AG04450 (cell line): Measurements from ENCODE around the gene CATSPER4. TPM values are rescaled to one million over a fixed set of nuclear protein-coding genes. Genes with fewer than 3 reads are reported as not detected.
"Not testable (repeated sequence)": the region's sequence is repeated elsewhere in the genome, so short reads cannot be mapped to it uniquely, and the experiment has no call there.

Source experiments
- CTCF ChIA-PET: fragments of 300-600, 350-600 bp; formaldehyde crosslinking; extraction: SDS; loops from one replicate; lab custom pipeline; 2022; ENCODE audit warnings: antibody characterized with exemption, inconsistent platforms; lab: Charles Lee
- POLR2A ChIA-PET: fragments of 350-600 bp; formaldehyde crosslinking; extraction: SDS; loops from one replicate; lab custom pipeline; 2021; ENCODE audit warnings: antibody characterized with exemption, inconsistent platforms; lab: Yijun Ruan, JAX
- DNase-seq: peaks from one replicate; pipeline ENCODE4 v3.0.0-alpha.2; 2011; ENCODE audit warnings: low read depth, low spot score
- H3K27ac ChIP-seq: one replicate; pipeline ENCODE4 v1.5.1; 2012; ENCODE audit warnings: low read depth, low read length, control low read depth
- H3K27me3 ChIP-seq: one replicate; pipeline ENCODE4 v1.6.0; 2012; ENCODE audit warnings: low read length; ENCODE audit not compliant: control insufficient read depth, insufficient read depth
- H3K4me3 ChIP-seq: 2 replicates; pipeline ENCODE4 v1.5.1; 2011; ENCODE audit warnings: mild to moderate bottlenecking, low read depth, low read length, control low read depth
- H3K9me3 ChIP-seq: 2 replicates; pipeline ENCODE4 v1.5.1; 2012; ENCODE audit warnings: low read length; ENCODE audit not compliant: control insufficient read depth, insufficient read depth
- CTCF ChIP-seq: IDR thresholded peaks from 2 replicates; pipeline ENCODE4 v1.5.1; 2011; ENCODE audit warnings: low read depth, low read length, control low read depth, inconsistent platforms
- polyA plus RNA-seq: library from polyadenylated mRNA; depleted of rRNA; stranded (reverse); fragments of >200 nt; gene quantifications from 2 replicates; pipeline ENCODE4 v1.2.3, GENCODE V29; 2011

The CATSPER4 gene
- polyA plus RNA-seq, 1 experiment, result not detected

GRCh38 chr1:26221094-26221493, 30.7 kb downstream of the CATSPER4 start:
- Histone ChIP-seq H3K4me3 (no peak overlapping the region), H3K27me3 (peaks cover 30% of the 10 kb centered on the region), H3K27ac (no peak overlapping the region), H3K9me3 (no peaks in the 10 kb centered on the region; the same call in 1 of the 2 replicates)
- POLR2A ChIA-PET, result no interaction called here
- TF ChIP-seq CTCF, result no peak
- DNase-seq, result no peak
- CTCF ChIA-PET, result interaction anchor here (1.4 to 2.1 kb wide), 2 partner anchors 13 to 51 kb away, joined by 3 to 6 read pairs; partner anchors contain the start of genes CEP85 and ZNF593

GRCh38 chr1:26224606-26225005, 34.2 kb downstream of the CATSPER4 start:
- H3K4me3 ChIP-seq, result no peak overlapping the region
- TF ChIP-seq CTCF, result no peak
- no peak overlapping the region for H3K27ac ChIP-seq
- peaks cover 32% of the 10 kb centered on the region for H3K27me3 ChIP-seq
- no peaks in the 10 kb centered on the region for H3K9me3 ChIP-seq
- POLR2A ChIA-PET, result no interaction called here
- CTCF ChIA-PET, result no interaction called here
- DNase-seq, result no peak

GRCh38 chr1:26225033-26225831, 34.8 kb downstream of the CATSPER4 start:
- POLR2A ChIA-PET, result no interaction called here
- Histone ChIP-seq H3K27me3 (peaks cover 32% of the 10 kb centered on the region), H3K27ac (no peak overlapping the region), H3K4me3 (peak overlapping the region; percentile 43), H3K9me3 (no peaks in the 10 kb centered on the region)
- no peak for TF ChIP-seq CTCF
- no peak for DNase-seq
- CTCF ChIA-PET, result interaction anchor here (1.5 to 1.6 kb wide), 2 partner anchors 9 to 50 kb away, joined by 4 read pairs; partner anchors contain the start of gene CEP85

DNA sequence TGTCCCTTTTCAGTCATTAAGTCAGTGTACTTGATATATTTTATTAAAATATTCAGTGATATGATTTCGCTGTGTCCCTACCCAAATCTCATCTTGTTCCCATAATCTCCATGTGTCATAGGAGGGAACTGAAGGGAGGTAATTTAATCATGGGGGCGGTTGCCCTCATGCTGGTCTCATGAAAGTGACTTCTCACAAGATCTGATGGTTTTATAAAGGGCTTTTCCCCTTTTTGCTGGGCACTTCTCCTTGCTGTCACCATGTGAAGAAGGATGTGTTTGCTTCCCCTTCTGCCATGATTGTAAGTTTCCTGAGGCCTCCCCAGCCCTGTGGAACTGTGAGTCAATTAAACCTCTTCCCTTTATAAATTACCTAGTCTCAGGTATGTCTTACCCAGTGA, 40.3 kb downstream of the CATSPER4 start:
- H3K4me3 ChIP-seq, H3K27me3 ChIP-seq, DNase-seq, H3K27ac ChIP-seq, H3K9me3 ChIP-seq: not testable (repeated sequence)
- ChIA-PET CTCF (interaction anchor here (1.2 kb wide), 1 partner anchor 86 kb away, joined by 4 read pairs; no protein-coding TSS in a partner anchor), POLR2A (interaction anchor here (0.6 kb wide), 1 partner anchor 838 kb away, joined by 5 read pairs; no protein-coding TSS in a partner anchor)

DNA sequence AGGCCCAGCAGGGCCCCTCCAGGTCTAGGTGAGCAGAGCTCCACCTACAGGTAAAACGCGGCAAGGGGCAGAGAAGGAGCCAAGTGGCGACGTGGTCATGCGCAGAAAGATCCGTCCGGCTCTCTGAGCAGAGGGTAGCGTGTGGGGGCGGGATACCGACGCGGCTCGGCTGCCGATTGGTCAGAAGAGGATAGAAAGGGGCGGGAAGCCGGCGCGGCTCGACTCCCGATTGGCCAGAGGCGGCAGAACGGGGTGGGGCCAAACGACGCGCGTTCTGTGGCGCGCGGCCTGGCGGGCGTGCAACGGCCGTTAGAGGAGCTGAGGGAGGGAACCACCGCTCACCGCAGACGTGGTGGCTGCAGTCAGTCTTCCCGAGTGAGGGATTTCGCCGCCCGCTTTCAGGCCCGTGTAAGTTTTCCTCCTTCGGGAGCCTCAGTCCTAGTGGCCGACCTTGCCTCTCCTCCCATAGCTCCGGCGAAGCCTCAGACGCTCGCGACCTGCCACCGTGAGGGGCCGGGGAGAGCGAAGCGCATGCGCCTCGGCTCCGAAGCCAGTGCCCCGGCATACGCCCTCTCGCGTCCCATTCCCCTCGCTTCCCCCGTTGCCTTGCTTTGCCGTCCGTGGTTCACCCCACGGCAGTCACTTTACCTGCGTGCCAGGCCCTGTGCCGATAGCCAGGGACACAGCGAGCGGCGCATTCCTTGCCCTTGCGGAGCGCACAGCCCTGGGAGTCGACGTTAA, 43.7 kb downstream of the CATSPER4 start, which contains the start of gene CEP85:
Gene CEP85 (plus strand): TSS at position 298 of the 741 bp plus-strand sequence. CDS start 5,584 bp downstream, outside the sequence.
- ChIA-PET POLR2A (interaction anchor here (0.5 to 1.0 kb wide), 9 partner anchors 45 to 328 kb away, joined by 3 to 10 read pairs (median 3); partner anchors contain the start of genes HMGN2, SH3BGRL3 and ZNF593), CTCF (interaction anchor here (0.6 to 3.5 kb wide), 45 partner anchors 8 to 1551 kb away, joined by 3 to 29 read pairs (median 4); partner anchors contain the start of genes C1orf232, LIN28A, SH3BGRL3 and ZNF593)
- DNase-seq, result peak; percentile 93
- peak; percentile 85 for TF ChIP-seq CTCF
- peak within 1 kb of the TSS; percentile 99 for H3K4me3 ChIP-seq
- H3K27ac ChIP-seq, result peak within 1 kb of the TSS; percentile 82
- H3K27me3 ChIP-seq, result no peaks in the 10 kb centered on the region
- no peaks in the 10 kb centered on the region; the same call in 1 of the 2 replicates for H3K9me3 ChIP-seq
